ENCODE measurements around the gene ZNF865.
A peak's percentile ranks its signal among the peaks of the same experiment; 100 is the strongest.

ZNF865 gene

GRCh38 chr19:55605207-55605636 lies 225 bp upstream of the ZNF865 start:
- H3K4me3 ChIP-seq (ENCODE audit: control insufficient read depth, low read depth, low read length): peak overlapping the region; percentile 85
- DNase-seq (ENCODE audit: low read depth): peak; percentile 71
- TF ChIP-seq CTCF (IDR thresholded peaks at IDR 0.05; ENCODE audit: control insufficient read depth, insufficient read depth, low read depth, low read length, missing control alignments): no peak

- DNase-seq (ENCODE audit: low read depth): no peak
- H3K4me3 ChIP-seq (ENCODE audit: control insufficient read depth, low read depth, low read length): peak overlapping the region; percentile 85
- no peak for TF ChIP-seq CTCF (IDR thresholded peaks at IDR 0.05; ENCODE audit: control insufficient read depth, insufficient read depth, low read depth, low read length, missing control alignments)
These were observed 982 bp downstream of the ZNF865 start for GRCh38 chr19:55606471-55606787.

GRCh38 chr19:55606817-55607216 lies 1.4 kb downstream of the ZNF865 start:
- DNase-seq (ENCODE audit: low read depth): no peak
- no peak for TF ChIP-seq CTCF (IDR thresholded peaks at IDR 0.05; ENCODE audit: control insufficient read depth, insufficient read depth, low read depth, low read length, missing control alignments)
- H3K4me3 ChIP-seq (ENCODE audit: control insufficient read depth, low read depth, low read length): peak overlapping the region; percentile 85

GRCh38 chr19:55609326-55609725 lies 3.9 kb downstream of the ZNF865 start:
- no peak overlapping the region for H3K4me3 ChIP-seq (ENCODE audit: control insufficient read depth, low read depth, low read length)
- TF ChIP-seq CTCF (IDR thresholded peaks at IDR 0.05; ENCODE audit: control insufficient read depth, insufficient read depth, low read depth, low read length, missing control alignments): no peak
- DNase-seq (ENCODE audit: low read depth): no peak

GRCh38 chr19:55611300-55611982 lies 6.0 kb downstream of the ZNF865 start:
- TF ChIP-seq CTCF (IDR thresholded peaks at IDR 0.05; ENCODE audit: control insufficient read depth, insufficient read depth, low read depth, low read length, missing control alignments): no peak
- H3K4me3 ChIP-seq (ENCODE audit: control insufficient read depth, low read depth, low read length): no peak overlapping the region
- no peak for DNase-seq (ENCODE audit: low read depth)

GRCh38 chr19:55611983-55612645 lies 6.7 kb downstream of the ZNF865 start:
- no peak for DNase-seq (ENCODE audit: low read depth)
- TF ChIP-seq CTCF (IDR thresholded peaks at IDR 0.05; ENCODE audit: control insufficient read depth, insufficient read depth, low read depth, low read length, missing control alignments): no peak

More at GRCh38 chr19:55611983-55612645, 6.7 kb downstream of the ZNF865 start:
- no peak overlapping the region for H3K4me3 ChIP-seq (ENCODE audit: control insufficient read depth, low read depth, low read length)
